Activated T-cell treated with anti-CD3 and anti-CD28 coated beads, Interleukin-2, amount 50 U/mL, for 48 hours (primary cell): ENCODE measurements around the gene ZBTB43.
A peak's percentile ranks its signal among the peaks of the same experiment; 100 is the strongest.
"Not testable (repeated sequence)": the region's sequence is repeated elsewhere in the genome, so short reads cannot be mapped to it uniquely, and the experiment has no call there.

Source experiments
- DNase-seq, 2 experiments: peaks; one replicate each; pipeline ENCODE4 v3.0.0-alpha.2; 2020

The ZBTB43 gene

GRCh38 chr9:126791406-126792230 is 13.2 kb upstream of the ZBTB43 start:
- DNase-seq, result no peak

DNA sequence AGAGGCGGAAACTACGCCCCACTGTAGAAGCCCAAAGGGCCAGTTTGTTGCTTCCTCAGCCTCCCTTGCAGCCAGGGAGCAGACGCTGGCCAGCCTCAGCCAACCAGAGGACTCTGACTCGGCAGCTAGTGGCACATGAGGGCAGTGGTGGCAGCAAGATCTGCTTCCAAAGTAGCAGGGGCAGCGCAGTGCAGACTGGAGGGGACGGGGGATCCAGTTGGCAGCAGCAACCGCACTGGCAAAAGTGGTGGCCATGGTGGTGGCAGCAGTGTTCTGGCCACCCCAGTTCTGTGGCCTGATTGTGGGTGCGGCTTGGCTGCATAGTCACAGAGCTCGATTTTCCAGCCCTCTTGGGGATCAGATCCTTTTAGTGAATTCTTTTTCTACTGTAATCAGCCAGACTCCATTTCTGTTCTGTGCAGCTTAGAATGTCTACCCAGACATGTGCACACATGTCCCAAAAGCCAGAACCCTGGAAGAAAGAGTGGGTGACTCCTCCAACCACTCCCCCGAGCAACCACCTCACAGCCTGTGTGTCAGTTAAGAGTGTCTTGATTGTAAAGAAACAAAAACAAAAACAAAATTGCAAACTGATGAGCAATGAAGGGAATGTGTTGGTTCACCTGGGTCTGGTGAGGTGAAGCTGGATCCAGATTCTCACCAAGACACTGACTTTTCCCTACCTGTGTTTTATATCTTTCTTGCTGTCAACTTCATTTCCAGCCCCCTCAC is 11.0 kb upstream of the ZBTB43 start:
- DNase-seq, result no peak

GRCh38 chr9:126794441-126794840 is 10.4 kb upstream of the ZBTB43 start:
- no peak for DNase-seq

- no peak for DNase-seq
These were observed 8.1 kb upstream of the ZBTB43 start for GRCh38 chr9:126796758-126797157.

DNA sequence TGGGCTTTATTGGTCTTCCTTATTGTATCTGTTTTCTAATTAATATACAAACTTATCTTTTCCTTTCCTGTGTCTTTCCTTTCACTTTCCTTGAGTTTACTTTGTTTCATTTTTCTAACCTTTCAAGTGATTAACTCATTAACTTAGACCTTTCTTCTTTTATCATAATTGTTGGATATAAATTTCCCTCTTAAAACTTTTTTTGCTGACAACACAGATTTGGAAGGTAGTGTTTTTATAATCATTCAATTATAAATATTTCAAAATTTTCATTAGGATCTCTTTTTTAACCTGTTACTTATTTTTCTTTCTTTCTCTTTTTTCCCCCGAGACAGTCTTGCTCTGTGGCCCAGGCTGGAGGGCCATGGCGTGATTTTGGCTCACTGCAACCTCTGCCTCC is 6.9 kb upstream of the ZBTB43 start:
- DNase-seq, result no peak

- no peak for DNase-seq
These were observed 5.8 kb upstream of the ZBTB43 start for GRCh38 chr9:126799034-126799433.

- DNase-seq, result no peak
These were observed 2.4 kb upstream of the ZBTB43 start for GRCh38 chr9:126802318-126803059.

DNA sequence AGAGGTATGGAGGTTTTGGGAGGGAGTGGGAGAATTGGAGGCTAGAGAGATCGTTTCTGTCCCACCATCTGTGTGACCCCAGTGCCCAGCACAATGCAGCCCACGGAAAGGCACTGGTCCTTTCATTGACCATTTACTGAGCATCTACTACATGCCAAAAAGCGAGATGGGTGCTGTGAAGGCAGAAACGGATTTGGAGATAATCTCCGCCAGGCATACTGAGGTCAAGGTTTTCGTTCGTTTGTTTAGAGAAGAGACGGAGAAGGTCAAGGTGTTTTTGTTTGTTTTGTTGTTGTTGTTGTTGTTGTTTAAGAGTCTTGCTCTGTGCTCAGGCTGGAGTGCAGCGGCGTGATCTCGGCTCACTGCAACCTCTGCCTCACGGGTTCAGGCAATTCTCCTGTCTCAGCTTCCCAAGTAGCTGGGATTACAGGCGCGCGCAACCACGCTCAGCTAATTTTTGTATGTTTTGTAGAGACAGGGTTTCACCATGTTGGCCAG is 593 bp upstream of the ZBTB43 start:
- no peak for DNase-seq

DNA sequence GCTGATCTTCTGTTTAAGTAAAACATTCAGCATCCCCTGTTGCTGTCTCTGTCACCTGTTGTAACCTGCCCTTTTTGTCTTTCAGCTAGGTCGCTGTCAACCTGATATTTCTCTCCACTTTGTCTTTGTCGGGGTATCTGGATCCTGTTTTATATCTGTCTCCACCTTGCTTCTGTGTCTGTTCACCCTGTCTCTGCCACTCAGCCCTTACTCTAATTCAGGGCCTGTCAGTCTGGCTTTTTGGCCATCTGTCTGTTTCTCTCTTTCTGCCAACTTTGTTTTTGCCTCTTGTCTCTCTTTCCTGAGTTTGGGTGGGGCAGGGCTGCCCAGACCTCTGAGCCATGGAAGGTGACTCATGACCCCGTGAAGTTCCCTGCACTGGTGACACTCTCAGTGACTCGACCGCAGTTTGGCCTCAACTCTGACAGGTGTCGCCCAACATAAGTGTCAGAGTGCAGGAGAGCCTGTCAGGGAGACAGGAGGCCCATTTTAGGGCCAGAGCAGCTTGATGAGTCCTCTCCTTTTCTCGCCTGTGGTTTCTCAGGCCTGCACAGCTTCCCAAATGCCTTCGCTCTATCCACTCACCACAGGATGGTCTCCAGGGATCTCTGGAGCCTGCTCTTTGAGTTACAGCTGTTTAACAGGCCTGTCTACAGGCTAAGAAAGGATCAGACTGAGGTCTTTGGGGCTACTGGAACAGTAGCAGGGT is 868 bp downstream of the ZBTB43 start:
- DNase-seq, result peak; percentile 84 to 88

GRCh38 chr9:126806336-126806735 is 1.5 kb downstream of the ZBTB43 start:
- no peak for DNase-seq

- no peak for DNase-seq
These were observed 4.2 kb downstream of the ZBTB43 start for GRCh38 chr9:126809068-126809467.

GRCh38 chr9:126810221-126810620 is 5.4 kb downstream of the ZBTB43 start:
- DNase-seq, result not testable (repeated sequence)

- DNase-seq, result no peak
These were observed 8.2 kb downstream of the ZBTB43 start for GRCh38 chr9:126813072-126813471.

- DNase-seq, result no peak
These were observed 9.3 kb downstream of the ZBTB43 start for GRCh38 chr9:126814091-126814490.

DNA sequence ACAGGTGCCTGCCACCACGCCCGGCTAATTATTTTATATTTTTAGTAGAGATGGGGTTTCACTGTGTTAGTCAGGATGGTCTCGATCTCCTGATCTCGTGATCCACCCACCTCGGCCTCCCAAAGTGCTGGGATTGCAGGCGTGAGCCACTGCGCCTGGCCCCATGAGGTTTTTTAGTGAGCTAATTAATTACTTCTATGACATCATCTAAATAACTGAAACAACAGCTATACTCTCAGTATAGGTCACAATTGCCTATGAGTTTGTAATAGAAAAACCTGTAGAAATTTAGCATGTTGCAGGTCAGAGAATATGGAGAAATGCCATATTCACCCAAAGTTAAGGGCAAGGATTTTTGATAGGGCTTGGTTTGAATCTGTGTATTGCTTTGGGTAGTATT is 12.8 kb downstream of the ZBTB43 start:
- DNase-seq, result not testable (repeated sequence)

- no peak for DNase-seq
These were observed 13.6 kb downstream of the ZBTB43 start for GRCh38 chr9:126818482-126818881.

- no peak for DNase-seq
These were observed 14.6 kb downstream of the ZBTB43 start for GRCh38 chr9:126819482-126819881.

- no peak for DNase-seq
These were observed 17.4 kb downstream of the ZBTB43 start for GRCh38 chr9:126822278-126822677.

DNA sequence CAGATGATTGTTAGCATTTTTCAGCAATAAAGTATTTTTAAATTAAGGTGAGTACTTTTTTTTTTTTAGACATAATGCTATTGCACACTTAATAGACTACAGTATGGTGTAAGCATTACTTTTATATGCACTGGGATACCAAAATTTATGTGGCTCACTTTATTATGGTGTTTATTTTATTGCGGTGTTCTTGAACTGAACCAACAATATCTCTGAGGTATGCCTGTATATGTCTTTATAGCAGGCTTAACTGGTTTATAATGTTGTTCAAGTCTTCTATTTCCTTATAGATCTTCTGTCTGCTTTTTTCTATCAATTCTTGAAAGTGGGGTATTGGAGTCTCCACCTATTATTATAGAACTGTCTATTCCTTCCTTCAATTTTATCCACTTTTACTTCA is 18.0 kb downstream of the ZBTB43 start:
- DNase-seq, result no peak

DNA sequence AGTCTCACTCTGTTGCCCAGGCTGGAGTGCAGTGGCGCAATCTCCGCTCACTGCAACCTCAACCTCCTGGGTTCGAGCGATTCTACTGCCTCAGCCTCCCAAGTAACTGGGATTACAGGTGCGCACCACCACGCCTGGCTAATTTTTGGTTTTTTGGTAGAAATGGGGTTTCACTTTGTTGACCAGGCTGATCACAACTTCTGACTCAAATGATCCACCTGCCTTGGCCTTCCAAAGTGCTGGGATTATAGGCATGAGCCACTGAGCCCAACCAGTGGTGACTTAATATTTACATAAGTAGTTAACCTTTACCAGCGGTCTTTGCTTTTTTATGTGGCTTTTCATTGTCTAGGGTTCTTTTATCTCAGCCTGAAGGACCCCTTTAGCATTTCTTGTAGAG is 19.2 kb downstream of the ZBTB43 start:
- DNase-seq, result not testable (repeated sequence)

GRCh38 chr9:126827227-126827626 is 22.4 kb downstream of the ZBTB43 start:
- DNase-seq, result no peak

DNA sequence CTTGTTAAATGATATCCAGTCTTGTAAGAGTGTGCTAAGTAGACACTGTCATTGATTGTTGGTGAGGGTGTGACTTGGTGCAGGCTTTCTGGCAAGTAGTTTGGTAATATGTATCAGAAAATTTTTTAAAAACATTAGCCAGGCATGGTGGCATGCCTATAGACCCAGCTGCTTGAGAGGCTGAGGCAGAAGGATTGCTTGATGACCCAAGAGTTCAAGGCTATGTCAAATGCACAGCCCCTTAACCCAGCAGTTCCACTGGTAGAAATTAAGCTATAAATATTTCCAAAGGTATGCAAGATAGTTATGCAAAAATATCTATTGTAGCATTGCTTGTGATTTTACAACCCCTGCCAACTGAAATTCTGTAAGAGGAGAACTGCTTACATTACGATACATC is 24.2 kb downstream of the ZBTB43 start:
- DNase-seq, result no peak

DNA sequence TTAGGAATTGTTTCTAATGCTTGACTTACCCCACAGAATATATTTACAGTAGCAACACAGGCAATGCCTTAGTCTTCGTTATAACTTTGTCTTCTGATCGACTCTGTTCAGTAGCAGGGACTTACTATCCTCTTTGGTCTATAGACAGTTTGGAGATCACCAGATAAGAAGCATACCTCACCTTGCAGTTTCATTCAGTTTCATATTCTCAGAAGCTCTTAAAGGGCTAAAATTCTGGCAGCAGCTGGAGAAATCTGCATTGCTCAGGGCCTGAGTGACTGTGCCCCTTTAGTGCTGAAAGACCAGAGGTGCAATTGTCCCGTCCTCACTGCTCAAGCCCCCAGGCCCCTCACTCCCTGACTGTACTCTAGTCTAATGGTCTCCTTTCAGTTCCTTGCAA is 26.0 kb downstream of the ZBTB43 start:
- DNase-seq, result no peak
